H9 (cell line): ENCODE results near the gene DCLRE1A. TPM values are rescaled to one million over a fixed set of nuclear protein-coding genes. Genes with fewer than 3 reads are reported as not detected.

Experiments
- DNase-seq: peaks from one replicate; pipeline ENCODE4 v3.0.0-alpha.2; 2017
- H2AFZ ChIP-seq: one replicate; pipeline ENCODE4 v1.6.1; 2013; ENCODE audit warnings: mild to moderate bottlenecking, low read length, control low read depth, moderate library complexity
- H2AK5ac ChIP-seq: 2 replicates; pipeline ENCODE4 v1.6.1; 2013; ENCODE audit warnings: low read length, control low read depth, mixed read lengths; ENCODE audit not compliant: insufficient read length
- H2BK120ac ChIP-seq: one replicate; pipeline ENCODE4 v1.6.1; 2013; ENCODE audit warnings: low read depth, mild to moderate bottlenecking, low read length, control low read depth, inconsistent platforms; ENCODE audit not compliant: poor library complexity, severe bottlenecking
- H2BK12ac ChIP-seq: 2 replicates; pipeline ENCODE4 v1.6.1; 2013; ENCODE audit warnings: low read length, control low read depth, mixed read lengths, low read depth; ENCODE audit not compliant: insufficient read length
- H2BK15ac ChIP-seq: 2 replicates; pipeline ENCODE4 v1.6.1; 2013; ENCODE audit warnings: low read depth, low read length, control low read depth
- H2BK20ac ChIP-seq: one replicate; pipeline ENCODE4 v1.6.1; 2013; ENCODE audit warnings: low read depth, mild to moderate bottlenecking, low read length, control low read depth, inconsistent platforms; ENCODE audit not compliant: poor library complexity, severe bottlenecking
- H2BK5ac ChIP-seq: 2 replicates; pipeline ENCODE4 v1.6.1; 2013; ENCODE audit warnings: low read length, control low read depth, mixed read lengths; ENCODE audit not compliant: insufficient read length
- H3K14ac ChIP-seq: 2 replicates; pipeline ENCODE4 v1.6.1; 2013; ENCODE audit warnings: low read length, control low read depth; ENCODE audit not compliant: insufficient read depth
- H3K18ac ChIP-seq: 2 replicates; pipeline ENCODE4 v1.6.1; 2013; ENCODE audit warnings: low read depth, mild to moderate bottlenecking, mixed read lengths, low read length, control low read depth; ENCODE audit not compliant: insufficient read length
- H3K23ac ChIP-seq: 2 replicates; pipeline ENCODE4 v1.6.1; 2013; ENCODE audit warnings: low read length, control low read depth, mixed read lengths, low read depth; ENCODE audit not compliant: insufficient read length
- H3K23me2 ChIP-seq: 2 replicates; pipeline ENCODE4 v1.6.1; 2013; ENCODE audit warnings: low read depth, mild to moderate bottlenecking, mixed read lengths, low read length, control low read depth; ENCODE audit not compliant: insufficient read length, poor library complexity, severe bottlenecking
- H3K27ac ChIP-seq: 2 replicates; pipeline ENCODE4 v1.5.1; 2013; ENCODE audit warnings: low read length, control low read depth, mixed read lengths, low read depth; ENCODE audit not compliant: insufficient read length
- H3K27me3 ChIP-seq: 2 replicates; pipeline ENCODE4 v1.6.1; 2013; ENCODE audit warnings: low read length, control low read depth, inconsistent platforms; ENCODE audit not compliant: insufficient read depth
- H3K4ac ChIP-seq: 2 replicates; pipeline ENCODE4 v1.6.1; 2013; ENCODE audit warnings: low read depth, mild to moderate bottlenecking, control low read depth, inconsistent platforms, low read length, moderate library complexity
- H3K4me1 ChIP-seq: 2 replicates; pipeline ENCODE4 v1.6.1; 2013; ENCODE audit warnings: low read length, control low read depth, inconsistent platforms; ENCODE audit not compliant: insufficient read depth
- H3K4me2 ChIP-seq: 2 replicates; pipeline ENCODE4 v1.6.1; 2013; ENCODE audit warnings: low read length, control low read depth, mixed read lengths; ENCODE audit not compliant: insufficient read length, insufficient read depth
- H3K56ac ChIP-seq: 2 replicates; pipeline ENCODE4 v1.6.1; 2013; ENCODE audit warnings: low read depth, mild to moderate bottlenecking, mixed read lengths, low read length, control low read depth; ENCODE audit not compliant: insufficient read length
- H3K79me1 ChIP-seq: 2 replicates; pipeline ENCODE4 v1.6.1; 2013; ENCODE audit warnings: low read depth, mild to moderate bottlenecking, moderate library complexity, low read length, control low read depth, inconsistent platforms; ENCODE audit not compliant: insufficient read depth, poor library complexity, severe bottlenecking
- H3K79me2 ChIP-seq: 2 replicates; pipeline ENCODE4 v1.6.1; 2013; ENCODE audit warnings: low read length, control low read depth, inconsistent platforms; ENCODE audit not compliant: insufficient read depth
- H3K9ac ChIP-seq: 2 replicates; pipeline ENCODE4 v1.6.1; 2013; ENCODE audit warnings: low read length, control low read depth, mixed read lengths; ENCODE audit not compliant: insufficient read length; ENCODE audit errors: extremely low read depth
- H3K9me3 ChIP-seq: one replicate; pipeline ENCODE4 v1.6.1; 2013; ENCODE audit warnings: low read depth, low read length, inconsistent platforms; ENCODE audit not compliant: control insufficient read depth
- H3T11ph ChIP-seq: one replicate; pipeline ENCODE4 v1.6.1; 2013; ENCODE audit warnings: mild to moderate bottlenecking, low read length, control low read depth, inconsistent platforms
- H4K20me1 ChIP-seq: one replicate; pipeline ENCODE4 v1.6.1; 2013; ENCODE audit not compliant: control insufficient read depth, insufficient read length, insufficient read depth
- H4K5ac ChIP-seq: 2 replicates; pipeline ENCODE4 v1.6.1; 2013; ENCODE audit warnings: low read depth, mild to moderate bottlenecking, mixed read lengths, low read length, control low read depth; ENCODE audit not compliant: insufficient read length
- H4K8ac ChIP-seq: replicated peaks from 2 replicates; pipeline ENCODE4 v1.6.1; 2013; ENCODE audit warnings: low read length, control low read depth, mixed read lengths, low read depth; ENCODE audit not compliant: insufficient read length
- H4K91ac ChIP-seq: 2 replicates; pipeline ENCODE4 v1.6.1; 2013; ENCODE audit warnings: low read depth, mild to moderate bottlenecking, moderate library complexity, mixed read lengths, low read length, control low read depth; ENCODE audit not compliant: insufficient read length
- H3K27ac Mint-ChIP-seq, 3 experiments: 2 replicates in 2 of 3; 3 replicates in 1 of 3; pipeline ENCODE4 v1.8.0; 2020 to 2021; ENCODE audit warnings: mixed read lengths in 3 of 3, mild to moderate bottlenecking in 1 of 3, moderate library complexity in 1 of 3
- H3K27me3 Mint-ChIP-seq: 2 replicates; pipeline ENCODE4 v1.8.0; 2021; ENCODE audit warnings: low read depth, mild to moderate bottlenecking, moderate library complexity, mixed read lengths
- H3K36me3 Mint-ChIP-seq, 3 experiments: 2 replicates in 2 of 3; 3 replicates in 1 of 3; pipeline ENCODE4 v1.8.0; 2020 to 2021; ENCODE audit warnings: low read depth in 3 of 3, mixed read lengths in 3 of 3; ENCODE audit not compliant: insufficient read depth in 1 of 3
- H3K4me1 Mint-ChIP-seq, 2 experiments: 2 replicates each; pipeline ENCODE4 v1.8.0; 2020; ENCODE audit warnings: mixed read lengths in 2 of 2
- H3K4me3 Mint-ChIP-seq, 2 experiments: 2 replicates in 1 of 2; 3 replicates in 1 of 2; pipeline ENCODE4 v1.8.0; 2020 to 2021; ENCODE audit warnings: mild to moderate bottlenecking in 2 of 2, mixed read lengths in 2 of 2, moderate library complexity in 1 of 2
- H3K9me3 Mint-ChIP-seq, 2 experiments: 2 replicates in 1 of 2; 3 replicates in 1 of 2; pipeline ENCODE4 v1.8.0; 2020; ENCODE audit warnings: mild to moderate bottlenecking in 2 of 2, mixed read lengths in 2 of 2, moderate library complexity in 1 of 2
- CTCF ChIP-seq: fragments of 200-600 bp; sonication (generic); conservative IDR thresholded peaks from 3 replicates; pipeline ENCODE4 v1.8.0; 2021; ENCODE audit warnings: antibody characterized with exemption, mild to moderate bottlenecking
- WGBS: extraction: QIAGEN DNeasy Blood & Tissue Kit; methylation state at CpG from one replicate; pipeline ENCODE4 v1.1.7; 2013; ENCODE audit warnings: missing lambda C conversion rate, low lambda C conversion rate, mixed read lengths; ENCODE audit not compliant: insufficient read length; ENCODE audit errors: extremely low coverage; 5-methylcytosine and 5-hydroxymethylcytosine counted together
- total RNA-seq: library from RNA; stranded (reverse); gene quantifications from 2 replicates; pipeline ENCODE4 v1.2.1, GENCODE V29; 2021

DCLRE1A gene
- total RNA-seq, 1 experiment from 2014 or later = 9.9 TPM

- Histone ChIP-seq H3K79me2 (no peaks in the 10 kb centered on the region), H3K18ac (no peak overlapping the region), H4K20me1 (no peaks in the 10 kb centered on the region), H3K23ac (no peak overlapping the region), H2BK15ac (no peak overlapping the region), H3K27me3 (no peaks in the 10 kb centered on the region), H2BK12ac (no peak overlapping the region), H3K9me3 (no peaks in the 10 kb centered on the region), H2AFZ (no peak overlapping the region), H4K5ac (no peak overlapping the region), H3K14ac (no peak overlapping the region), H4K8ac (no peak overlapping the region), H3K27ac (no peak overlapping the region), H3K56ac (no peak overlapping the region), H4K91ac (no peak overlapping the region), H3K4ac (no peak overlapping the region), H2BK20ac (no peak overlapping the region), H2BK120ac (no peak overlapping the region), H3K23me2 (no peaks in the 10 kb centered on the region), H2BK5ac (no peak overlapping the region), H3K79me1 (no peaks in the 10 kb centered on the region), H3K9ac (no peak overlapping the region), H3K4me2 (no peak overlapping the region), H3T11ph (no peak overlapping the region), H2AK5ac (no peak overlapping the region), H3K4me1 (peaks cover 1% of the 10 kb centered on the region; the same call in 1 of the 2 replicates)
- Mint-ChIP-seq H3K4me1 (peaks cover 23 to 24% of the 10 kb centered on the region in 2 experiments), H3K36me3 (no peaks in the 10 kb centered on the region), H3K27me3 (no peaks in the 10 kb centered on the region; the same call in 1 of the 2 replicates), H3K9me3 (no peaks in the 10 kb centered on the region), H3K27ac (no peak overlapping the region), H3K4me3 (no peak overlapping the region)
- WGBS = no CpG with 5 or more reads among the region's 4 CpGs
- no peak for TF ChIP-seq CTCF
- no peak for DNase-seq
Observed at GRCh38 chr10:113823389-113823788, 30.5 kb downstream of the DCLRE1A start.
